ACC112 (cell line): ENCODE measurements around the gene SLC6A12.

ENCODE experiments used
- H2AFZ ChIP-seq: fragments of 200-600 bp; sonication (generic); one replicate; pipeline ENCODE4 v1.6.0; 2017; ENCODE audit warnings: antibody characterized with exemption, low read length; ENCODE audit not compliant: unreplicated experiment
- H3K27ac ChIP-seq: fragments of 200-600 bp; sonication (generic); 2 replicates; pipeline ENCODE4 v1.5.1; 2014; ENCODE audit warnings: low read depth, mild to moderate bottlenecking, antibody characterized with exemption, low read length, moderate library complexity
- H3K27me3 ChIP-seq: fragments of 200-600 bp; sonication (generic); 2 replicates; pipeline ENCODE4 v1.6.1; 2014; ENCODE audit warnings: mild to moderate bottlenecking, antibody characterized with exemption, low read length, moderate library complexity, mixed read lengths; ENCODE audit not compliant: insufficient read depth
- H3K36me3 ChIP-seq: fragments of 200-600 bp; sonication (generic); 2 replicates; pipeline ENCODE4 v1.6.1; 2016; ENCODE audit warnings: mild to moderate bottlenecking, antibody characterized with exemption, low read length, moderate library complexity, mixed read lengths; ENCODE audit not compliant: insufficient read depth
- H3K4me1 ChIP-seq: fragments of 200-600 bp; sonication (generic); one replicate; pipeline ENCODE4 v1.6.1; 2016; ENCODE audit warnings: low read length, mixed read lengths; ENCODE audit not compliant: insufficient read depth, unreplicated experiment, control insufficient read depth
- H3K4me3 ChIP-seq: fragments of 200-600 bp; sonication (generic); 2 replicates; pipeline ENCODE4 v1.5.1; 2014; ENCODE audit warnings: mild to moderate bottlenecking, low read depth, low read length
- H3K79me2 ChIP-seq: fragments of 200-600 bp; sonication (generic); one replicate; pipeline ENCODE4 v1.6.0; 2016; ENCODE audit warnings: low read length; ENCODE audit not compliant: control insufficient read depth, unreplicated experiment, insufficient read depth

Gene SLC6A12

GRCh38 chr12:234891-235415 is 21.0 kb upstream of the SLC6A12 start:
- Histone ChIP-seq H3K79me2 (no peaks in the 10 kb centered on the region), H3K4me3 (no peak overlapping the region), H3K4me1 (no peaks in the 10 kb centered on the region), H3K27ac (no peak overlapping the region), H2AFZ (no peak overlapping the region), H3K27me3 (peaks cover 53% of the 10 kb centered on the region), H3K36me3 (no peaks in the 10 kb centered on the region)

GRCh38 chr12:234019-234418 is 20.1 kb upstream of the SLC6A12 start:
- Histone ChIP-seq H3K79me2 (no peaks in the 10 kb centered on the region), H3K27ac (no peak overlapping the region), H3K4me1 (no peaks in the 10 kb centered on the region), H3K4me3 (no peak overlapping the region), H2AFZ (no peak overlapping the region), H3K36me3 (no peaks in the 10 kb centered on the region), H3K27me3 (peaks cover 62% of the 10 kb centered on the region)

GRCh38 chr12:233615-233968 is 19.6 kb upstream of the SLC6A12 start:
- Histone ChIP-seq H3K36me3 (no peaks in the 10 kb centered on the region), H3K27ac (no peak overlapping the region), H3K27me3 (peaks cover 66% of the 10 kb centered on the region), H3K4me1 (no peaks in the 10 kb centered on the region), H3K79me2 (no peaks in the 10 kb centered on the region), H3K4me3 (no peak overlapping the region), H2AFZ (no peak overlapping the region)

- Histone ChIP-seq H3K79me2 (no peaks in the 10 kb centered on the region), H3K27me3 (peaks cover 71% of the 10 kb centered on the region), H3K27ac (no peak overlapping the region), H2AFZ (no peak overlapping the region), H3K4me1 (no peaks in the 10 kb centered on the region), H3K36me3 (no peaks in the 10 kb centered on the region), H3K4me3 (no peak overlapping the region)
Observed at GRCh38 chr12:232731-233614, 19.0 kb upstream of the SLC6A12 start.

GRCh38 chr12:230925-231671 is 17.1 kb upstream of the SLC6A12 start:
- Histone ChIP-seq H3K4me3 (no peak overlapping the region), H2AFZ (no peak overlapping the region), H3K4me1 (no peaks in the 10 kb centered on the region), H3K36me3 (no peaks in the 10 kb centered on the region), H3K27ac (no peak overlapping the region), H3K27me3 (peaks cover 68% of the 10 kb centered on the region), H3K79me2 (no peaks in the 10 kb centered on the region)

GRCh38 chr12:229441-230191 is 15.7 kb upstream of the SLC6A12 start:
- H3K27ac ChIP-seq = no peak overlapping the region
- no peaks in the 10 kb centered on the region for H3K36me3 ChIP-seq
- H3K4me1 ChIP-seq = no peaks in the 10 kb centered on the region
- no peaks in the 10 kb centered on the region for H3K79me2 ChIP-seq
- no peak overlapping the region for H3K4me3 ChIP-seq
- no peak overlapping the region for H2AFZ ChIP-seq
- H3K27me3 ChIP-seq = peaks cover 69% of the 10 kb centered on the region

GRCh38 chr12:228846-229200 is 14.9 kb upstream of the SLC6A12 start:
- no peaks in the 10 kb centered on the region for H3K4me1 ChIP-seq
- H3K27ac ChIP-seq = no peak overlapping the region
- H3K27me3 ChIP-seq = peaks cover 73% of the 10 kb centered on the region
- H3K36me3 ChIP-seq = no peaks in the 10 kb centered on the region
- no peak overlapping the region for H2AFZ ChIP-seq
- no peak overlapping the region for H3K4me3 ChIP-seq
- H3K79me2 ChIP-seq = no peaks in the 10 kb centered on the region

- Histone ChIP-seq H2AFZ (no peak overlapping the region), H3K4me1 (no peaks in the 10 kb centered on the region), H3K27ac (no peak overlapping the region), H3K79me2 (no peaks in the 10 kb centered on the region), H3K27me3 (peaks cover 67% of the 10 kb centered on the region), H3K36me3 (no peaks in the 10 kb centered on the region), H3K4me3 (no peak overlapping the region)
Observed at GRCh38 chr12:227923-228845, 14.2 kb upstream of the SLC6A12 start.

GRCh38 chr12:227286-227915 is 13.4 kb upstream of the SLC6A12 start:
- H3K27me3 ChIP-seq = peaks cover 67% of the 10 kb centered on the region
- no peaks in the 10 kb centered on the region for H3K79me2 ChIP-seq
- H3K4me1 ChIP-seq = no peaks in the 10 kb centered on the region
- H3K4me3 ChIP-seq = no peak overlapping the region
- no peak overlapping the region for H2AFZ ChIP-seq
- H3K27ac ChIP-seq = no peak overlapping the region
- no peaks in the 10 kb centered on the region for H3K36me3 ChIP-seq
